Activated naive CD4-positive, alpha-beta T cell treated with anti-CD3 and anti-CD28 coated beads, Interleukin-2, amount 50 U/mL, for 72 hours (primary cell): Measurements from ENCODE around the gene SLC22A6. TPM values are rescaled to one million over a fixed set of nuclear protein-coding genes. Genes with fewer than 3 reads are reported as not detected.

Experiments
- ATAC-seq, 2 donors: fragments of 150-1000 bp; cut with Tn5 transposase; 2 replicates each; pipeline ENCODE4 v1.10.0; 2021; ENCODE audit warnings: mild to moderate bottlenecking in 2 of 2, moderate library complexity in 2 of 2
- DNase-seq, 2 donors: peaks; one replicate each; pipeline ENCODE4 v3.0.0; 2021 to 2022; ENCODE audit warnings: low spot score in 2 of 2
- H3K27ac Mint-ChIP-seq, 2 donors: one replicate each; pipeline ENCODE4 v1.8.0; 2022; ENCODE audit warnings: mild to moderate bottlenecking in 2 of 2, mixed read lengths in 2 of 2
- H3K36me3 Mint-ChIP-seq, 2 donors: one replicate each; pipeline ENCODE4 v1.8.0; 2022; ENCODE audit warnings: mixed read lengths in 2 of 2
- H3K9me3 Mint-ChIP-seq, 2 donors: one replicate each; pipeline ENCODE4 v1.8.0; 2022; ENCODE audit warnings: mixed read lengths in 2 of 2
- total RNA-seq, 2 donors: library from RNA; stranded (reverse); gene quantifications; one replicate each; pipeline ENCODE4 v1.2.3, GENCODE V29; 2022

Gene SLC22A6
- total RNA-seq, 2 donors from 2014 or later = not detected

DNA sequence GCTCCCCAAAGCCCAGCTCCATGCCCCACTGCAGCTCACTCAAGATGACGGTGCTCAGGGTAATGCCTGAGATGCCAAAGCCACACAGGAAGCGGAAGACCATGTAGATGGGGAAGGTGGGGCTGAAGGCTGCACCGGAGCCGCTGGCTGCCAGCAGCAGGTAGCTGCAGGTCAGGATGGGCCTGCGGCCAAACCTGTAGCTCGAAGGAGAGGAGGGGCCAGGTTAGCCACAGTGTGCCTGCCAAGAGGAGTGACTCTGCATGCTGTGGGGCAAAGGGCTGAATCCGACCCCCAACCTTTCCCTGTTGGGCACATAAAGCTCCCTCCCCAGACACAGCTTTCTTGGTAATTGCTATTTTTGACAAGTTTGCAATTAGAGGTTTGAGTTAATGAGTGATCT is 14.9 kb upstream of the SLC22A6 start:
- ATAC-seq (no peak), DNase-seq (no peak)
- H3K27ac Mint-ChIP-seq = no peak overlapping the region
- no peaks in the 10 kb centered on the region for H3K36me3 Mint-ChIP-seq
- H3K9me3 Mint-ChIP-seq = no peaks in the 10 kb centered on the region

DNA sequence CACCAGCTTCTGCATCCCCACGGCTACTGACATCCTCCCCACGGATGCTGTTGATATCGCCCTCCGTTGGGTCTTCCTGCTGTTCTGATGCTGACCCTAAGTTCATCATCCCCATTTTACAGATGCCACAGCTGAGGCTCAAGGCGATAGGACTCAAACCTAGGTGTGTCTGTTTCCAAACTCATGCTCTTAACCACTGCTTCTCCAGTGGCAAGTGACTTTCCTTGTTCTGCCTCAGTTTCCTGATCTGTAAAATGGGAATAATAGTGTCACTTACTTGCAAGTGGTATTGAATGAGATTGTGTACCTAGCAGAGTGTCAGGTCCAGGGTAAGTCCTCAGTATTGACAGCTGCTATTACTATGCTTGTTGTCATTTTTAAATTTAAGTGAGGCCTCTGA is 14.4 kb upstream of the SLC22A6 start:
- ATAC-seq = no peak
- H3K27ac Mint-ChIP-seq = no peak overlapping the region

DNA sequence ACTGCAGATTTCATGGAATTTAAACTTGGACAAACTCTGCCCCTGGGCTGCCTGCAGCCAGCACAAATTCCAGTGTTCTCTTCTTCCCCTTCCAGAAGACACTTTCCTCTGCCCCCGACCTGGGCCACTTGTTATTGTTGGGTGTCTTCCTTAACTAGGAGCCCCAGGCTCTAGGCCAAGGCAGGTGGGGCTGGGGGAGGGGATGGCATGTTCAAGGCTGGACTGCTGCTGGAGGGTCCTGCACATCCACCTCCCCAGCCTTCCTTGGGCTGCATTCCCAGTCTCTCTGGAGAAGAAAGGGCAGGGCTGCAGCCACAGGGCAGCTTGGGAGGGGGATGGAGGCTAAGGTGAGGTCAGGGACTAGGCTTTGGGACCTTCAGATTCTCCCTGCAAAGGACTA is 11.5 kb upstream of the SLC22A6 start:
- Mint-ChIP-seq H3K27ac (no peak overlapping the region), H3K36me3 (no peaks in the 10 kb centered on the region), H3K9me3 (no peaks in the 10 kb centered on the region)
- ATAC-seq (no peak), DNase-seq (no peak)

More for the DNA sequence above, 14.4 kb upstream of the SLC22A6 start:
- Mint-ChIP-seq H3K36me3 (no peaks in the 10 kb centered on the region), H3K9me3 (no peaks in the 10 kb centered on the region)
- DNase-seq = no peak

DNA sequence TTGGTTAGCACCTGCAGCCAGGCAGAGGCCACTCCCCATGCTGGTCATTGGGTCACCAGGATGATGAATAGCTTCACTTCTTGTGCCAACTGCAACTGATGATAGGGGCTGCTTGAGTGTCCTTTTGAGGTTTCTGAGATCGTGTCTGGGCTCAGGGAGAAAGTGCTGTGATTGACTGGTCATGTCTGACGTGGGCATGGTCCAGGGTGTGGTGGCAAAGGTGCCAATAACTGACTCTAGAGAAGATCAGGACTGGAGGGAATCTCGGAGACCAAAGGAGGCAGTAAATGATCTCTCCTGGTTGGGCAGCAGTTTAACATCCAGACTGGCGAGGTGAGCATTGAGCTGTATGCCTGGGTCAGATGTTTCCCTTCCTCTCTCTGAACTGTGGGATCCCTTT is 10.0 kb upstream of the SLC22A6 start:
- ATAC-seq (no peak), DNase-seq (no peak)
- no peak overlapping the region for H3K27ac Mint-ChIP-seq
- no peaks in the 10 kb centered on the region for H3K9me3 Mint-ChIP-seq
- no peaks in the 10 kb centered on the region for H3K36me3 Mint-ChIP-seq

DNA sequence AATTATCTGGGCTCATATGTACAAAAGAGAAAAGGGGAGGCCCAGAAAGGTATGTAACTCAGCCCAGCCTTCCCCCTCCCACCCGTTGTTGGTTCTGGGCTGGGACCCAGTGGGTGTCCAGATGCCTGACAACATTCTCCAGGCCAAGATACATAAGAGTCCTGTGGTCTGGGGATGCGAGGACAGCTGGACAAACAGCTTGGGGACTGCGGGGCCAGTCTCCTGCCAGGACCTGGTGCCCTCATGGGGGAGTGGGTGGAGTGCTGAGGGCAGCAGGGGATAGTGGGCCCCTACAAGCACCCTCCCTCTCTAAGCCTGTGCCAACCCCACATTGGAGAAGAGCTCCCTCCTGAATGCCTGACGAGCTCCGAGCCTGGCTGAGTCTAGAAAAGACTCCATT is 3.5 kb upstream of the SLC22A6 start:
- no peak for DNase-seq
- Mint-ChIP-seq H3K36me3 (no peaks in the 10 kb centered on the region), H3K27ac (no peak overlapping the region), H3K9me3 (no peaks in the 10 kb centered on the region)
- ATAC-seq = no peak

DNA sequence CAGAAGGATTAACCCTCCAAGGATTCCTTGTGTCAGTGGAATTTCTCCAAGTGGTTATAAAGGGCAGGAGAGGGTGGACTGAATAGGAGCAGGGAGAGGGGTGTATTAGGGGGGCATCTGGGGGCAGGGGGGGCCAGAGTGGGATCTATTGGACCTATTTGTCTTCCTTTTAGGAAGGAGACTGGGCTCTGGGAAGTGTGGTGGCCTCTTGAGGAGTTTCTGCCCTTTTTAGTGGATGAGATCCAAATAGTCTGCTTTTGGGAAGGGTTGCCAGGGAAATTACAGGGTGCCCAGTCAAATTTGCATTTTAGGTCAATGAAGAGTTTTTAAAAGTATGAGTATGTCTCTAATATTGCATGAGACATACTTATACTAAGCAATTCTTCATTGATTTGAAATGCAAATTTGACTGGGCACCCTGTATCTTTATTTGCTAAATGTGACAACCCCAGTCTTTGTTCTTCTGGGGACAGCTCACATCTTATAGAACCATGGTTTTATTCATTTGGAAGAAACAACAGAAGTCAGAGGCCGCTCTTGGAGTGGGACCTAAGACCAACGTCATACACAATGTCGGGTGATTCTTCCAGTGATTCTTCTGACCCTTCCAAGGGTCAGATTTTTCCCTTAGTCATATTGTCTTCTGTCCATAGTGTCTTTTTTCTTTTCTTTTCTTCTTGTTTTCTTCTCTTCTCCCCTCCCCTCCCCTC is 429 bp upstream of the SLC22A6 start:
- Mint-ChIP-seq H3K9me3 (no peaks in the 10 kb centered on the region), H3K36me3 (no peaks in the 10 kb centered on the region), H3K27ac (no peak overlapping the region)
- no peak for ATAC-seq
- DNase-seq = no peak

DNA sequence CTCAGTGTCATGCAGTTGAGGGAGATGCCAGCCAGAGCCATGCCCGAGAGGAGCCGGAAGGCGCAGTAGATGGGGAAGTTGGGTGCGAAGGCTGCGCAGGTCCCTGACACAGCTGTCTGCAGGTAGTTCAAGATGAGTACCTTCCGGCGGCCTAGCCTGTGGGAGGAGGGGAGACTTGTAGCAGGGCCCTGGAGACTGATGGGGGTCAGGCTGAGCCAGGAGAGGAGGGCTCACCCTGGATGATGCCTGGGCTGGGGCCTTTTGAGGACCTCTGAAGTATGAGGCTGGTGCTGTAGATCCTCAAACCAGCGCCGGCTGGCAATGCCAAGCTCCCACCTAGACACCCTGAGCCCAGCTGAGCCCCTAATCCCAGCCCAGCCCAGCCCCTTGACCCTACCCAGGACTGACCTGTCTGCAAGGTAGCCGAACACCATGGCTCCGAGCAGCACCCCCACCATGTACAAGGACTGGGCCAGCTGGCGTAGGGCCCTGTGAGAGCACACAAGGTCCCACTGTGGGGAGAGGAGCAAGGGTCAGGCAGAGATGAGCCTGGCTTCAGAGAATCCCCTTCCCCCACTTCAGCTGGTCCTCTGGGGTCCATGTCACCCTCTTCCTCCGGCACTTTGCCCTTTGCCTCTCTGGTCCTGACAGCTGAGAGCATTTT is 1.1 kb downstream of the SLC22A6 start:
- DNase-seq (no peak), ATAC-seq (no peak)
- H3K9me3 Mint-ChIP-seq = no peaks in the 10 kb centered on the region
- H3K27ac Mint-ChIP-seq = no peak overlapping the region
- no peaks in the 10 kb centered on the region for H3K36me3 Mint-ChIP-seq

DNA sequence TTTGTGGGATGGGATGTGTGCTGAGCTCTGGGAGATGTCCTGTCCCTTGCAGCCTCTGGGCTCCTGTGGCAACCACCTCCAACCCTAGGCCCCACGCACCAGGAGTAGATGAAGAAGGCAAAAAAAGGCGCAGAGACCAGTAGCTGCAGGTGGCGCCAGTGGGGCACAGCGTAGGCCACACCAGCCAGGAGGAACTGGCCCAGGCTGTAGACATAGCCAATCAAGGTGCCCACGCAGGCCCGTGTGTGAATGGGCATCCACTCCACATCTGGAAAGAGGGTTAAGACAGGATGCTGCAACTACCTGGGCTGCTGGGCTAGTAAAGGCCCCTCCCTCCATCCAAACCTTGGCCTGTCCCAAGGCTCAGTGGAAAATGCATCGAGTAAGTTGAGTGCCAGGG is 3.0 kb downstream of the SLC22A6 start:
- no peaks in the 10 kb centered on the region for H3K36me3 Mint-ChIP-seq
- no peak overlapping the region for H3K27ac Mint-ChIP-seq
- DNase-seq = no peak
- no peaks in the 10 kb centered on the region for H3K9me3 Mint-ChIP-seq
- no peak for ATAC-seq

DNA sequence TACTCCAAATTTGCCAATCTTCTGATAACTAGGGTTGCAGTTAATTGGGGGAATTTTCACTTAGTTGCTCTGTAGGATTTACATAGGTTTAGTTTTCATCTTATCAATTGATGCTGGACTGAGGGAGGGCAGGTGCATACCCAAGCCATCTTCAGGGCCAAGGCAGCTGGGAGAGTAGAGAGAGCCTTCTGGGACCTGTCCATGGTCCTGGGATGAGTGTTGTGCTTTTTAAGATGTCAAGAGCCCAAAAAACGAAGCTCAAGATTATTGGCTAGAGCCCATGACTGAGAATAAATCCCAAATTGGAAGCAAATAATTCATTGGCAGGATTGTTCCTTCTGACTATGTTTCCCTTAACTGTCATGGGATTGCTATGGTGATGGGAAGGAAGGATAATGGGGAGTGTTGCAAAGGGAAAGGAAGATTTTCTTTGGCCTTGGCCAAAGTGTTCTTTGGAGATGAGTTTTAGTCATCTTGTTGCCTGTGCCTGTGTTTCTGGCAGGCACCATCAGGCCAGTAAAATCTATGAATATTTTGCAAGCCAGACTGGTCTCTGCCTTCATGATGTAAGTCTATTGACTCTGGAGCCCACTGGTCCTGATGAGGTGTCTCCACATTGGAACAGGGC is 4.5 kb downstream of the SLC22A6 start:
- Mint-ChIP-seq H3K36me3 (no peaks in the 10 kb centered on the region), H3K9me3 (no peaks in the 10 kb centered on the region), H3K27ac (no peak overlapping the region)
- no peak for ATAC-seq
- no peak for DNase-seq

DNA sequence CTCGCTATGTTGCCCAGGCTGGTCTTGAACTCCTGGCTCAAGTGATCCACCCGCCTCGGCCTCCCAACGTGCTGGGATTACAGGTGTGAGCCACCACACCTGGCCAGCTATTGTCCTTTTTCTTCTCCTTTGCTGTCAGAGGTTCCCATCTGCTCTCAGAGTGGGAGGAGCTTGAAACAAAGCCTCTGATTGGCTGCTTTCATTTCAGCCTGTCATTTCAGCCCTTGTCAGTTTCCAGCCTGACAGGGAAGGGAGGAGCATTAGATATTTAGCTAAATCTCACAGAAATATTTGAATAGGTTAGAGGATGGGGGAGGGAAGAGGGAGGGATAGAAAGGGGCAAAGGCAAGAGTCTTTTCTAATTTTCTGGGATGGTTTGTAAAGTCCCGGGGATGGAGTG is 8.7 kb downstream of the SLC22A6 start:
- no peak for DNase-seq
- H3K36me3 Mint-ChIP-seq = no peaks in the 10 kb centered on the region
- H3K27ac Mint-ChIP-seq = no peak overlapping the region
- H3K9me3 Mint-ChIP-seq = no peaks in the 10 kb centered on the region
- ATAC-seq = no peak

DNA sequence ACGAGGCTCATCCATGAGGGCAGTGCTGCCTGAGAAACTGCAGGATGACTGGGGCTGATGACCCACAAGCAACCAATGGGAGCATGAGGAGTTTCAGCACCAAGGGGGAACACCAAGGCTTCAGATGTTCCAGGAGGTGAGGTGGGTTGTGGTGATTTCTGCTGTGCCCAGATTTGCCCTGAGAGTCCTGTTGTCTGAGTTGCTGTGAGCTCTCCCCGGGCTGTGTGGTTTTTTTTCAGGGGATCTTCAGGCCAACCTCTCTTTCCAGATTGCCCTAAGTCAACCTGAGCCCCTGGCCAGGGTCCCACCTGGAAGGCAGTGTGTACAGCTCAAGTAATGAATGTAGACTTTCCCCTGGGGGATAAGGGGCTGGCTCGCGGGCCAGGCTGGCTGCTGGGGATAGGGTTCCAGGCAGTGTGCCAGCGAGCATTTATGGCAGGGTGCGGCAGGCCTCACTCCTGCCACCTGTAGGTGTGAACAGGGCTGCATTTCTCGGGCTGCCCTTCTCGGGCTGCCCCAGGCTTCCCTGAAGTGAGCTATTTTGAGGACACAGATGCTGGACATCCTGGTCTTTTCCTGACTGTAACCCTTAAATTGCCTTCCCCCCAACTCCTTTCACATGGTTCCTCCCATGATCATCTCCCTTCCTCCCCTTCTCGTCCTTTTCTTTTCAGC is 9.8 kb downstream of the SLC22A6 start:
- Mint-ChIP-seq H3K9me3 (no peaks in the 10 kb centered on the region), H3K27ac (no peak overlapping the region), H3K36me3 (no peaks in the 10 kb centered on the region)
- peak in 1 of 2 donors; percentile 22 for DNase-seq
- peak in 1 of 2 donors; percentile 69 for ATAC-seq

DNA sequence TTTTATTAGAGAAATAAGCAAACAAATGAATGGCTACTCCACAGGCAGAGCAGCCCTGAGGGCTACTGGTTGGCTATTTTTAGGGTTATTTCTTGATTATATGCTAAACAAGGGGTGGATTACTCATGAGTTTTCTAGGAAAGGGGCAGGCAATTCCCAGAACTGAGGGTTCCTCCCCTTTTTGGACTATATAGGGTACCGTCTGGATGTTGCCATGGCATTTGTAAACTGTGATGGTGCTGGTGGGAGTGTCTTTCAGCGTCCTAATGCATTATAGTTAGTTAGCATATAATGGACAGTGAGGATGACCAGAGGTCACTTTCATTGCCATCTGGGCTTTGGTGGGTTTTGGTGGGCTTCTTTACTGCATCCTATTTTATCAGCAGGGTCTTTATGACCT is 19.2 kb downstream of the SLC22A6 start:
- no peak for DNase-seq
- ATAC-seq = no peak

DNA sequence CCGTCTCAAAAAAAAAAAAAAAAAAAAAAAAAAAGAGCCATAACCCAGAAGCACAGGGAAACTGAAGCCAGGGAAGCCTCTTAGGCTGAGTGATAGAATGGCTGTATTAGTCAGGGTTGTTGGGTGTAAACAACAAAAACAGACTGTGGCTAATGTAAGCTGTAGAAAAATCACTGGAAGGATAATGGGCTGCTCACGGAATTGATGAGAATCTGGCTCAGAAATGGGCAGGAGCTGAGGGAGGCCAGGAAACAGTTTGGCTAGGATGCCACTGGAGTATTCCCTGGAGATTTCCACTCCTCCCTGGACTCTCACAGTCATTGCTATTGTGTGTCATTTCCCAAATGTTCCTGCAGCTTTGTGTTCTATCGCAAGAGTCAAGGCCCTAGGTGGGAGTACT is 22.4 kb downstream of the SLC22A6 start:
- DNase-seq (no peak), ATAC-seq (no peak)
- no peaks in the 10 kb centered on the region for H3K9me3 Mint-ChIP-seq
- no peak overlapping the region for H3K27ac Mint-ChIP-seq
- H3K36me3 Mint-ChIP-seq = no peaks in the 10 kb centered on the region

More for the DNA sequence above, 19.2 kb downstream of the SLC22A6 start:
- Mint-ChIP-seq H3K36me3 (no peaks in the 10 kb centered on the region), H3K9me3 (no peaks in the 10 kb centered on the region), H3K27ac (no peak overlapping the region)

DNA sequence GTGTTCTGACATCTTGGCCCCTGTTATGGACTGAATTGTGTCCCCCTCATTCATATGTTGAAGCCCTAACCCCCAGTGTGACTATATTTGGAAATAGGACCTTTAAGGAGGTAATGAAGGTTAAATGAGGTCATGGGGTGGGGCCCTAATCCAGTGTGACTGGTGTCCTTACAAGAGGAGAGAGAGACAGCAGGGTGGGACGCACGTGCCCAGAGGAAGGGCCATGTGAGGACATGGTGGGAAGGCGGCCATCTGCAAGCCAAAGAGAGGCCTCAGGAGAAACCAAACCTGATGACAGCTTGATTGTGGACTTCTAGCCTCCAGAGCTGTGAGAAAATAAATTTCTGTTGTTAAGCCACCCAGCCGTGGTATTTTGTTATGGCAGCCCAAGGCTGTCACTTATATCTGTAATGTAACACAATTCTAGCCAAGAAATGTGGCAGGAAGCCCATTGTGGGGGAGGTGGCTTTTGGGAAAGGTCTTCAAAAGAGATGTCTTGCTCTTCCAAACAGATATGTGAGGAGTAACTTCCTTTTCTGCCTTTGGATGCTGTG is 23.7 kb downstream of the SLC22A6 start:
- H3K36me3 Mint-ChIP-seq = no peaks in the 10 kb centered on the region
- peak overlapping the region in 1 of 2 donors; percentile 69 for H3K27ac Mint-ChIP-seq
- ATAC-seq (no peak), DNase-seq (no peak)
- no peaks in the 10 kb centered on the region for H3K9me3 Mint-ChIP-seq

DNA sequence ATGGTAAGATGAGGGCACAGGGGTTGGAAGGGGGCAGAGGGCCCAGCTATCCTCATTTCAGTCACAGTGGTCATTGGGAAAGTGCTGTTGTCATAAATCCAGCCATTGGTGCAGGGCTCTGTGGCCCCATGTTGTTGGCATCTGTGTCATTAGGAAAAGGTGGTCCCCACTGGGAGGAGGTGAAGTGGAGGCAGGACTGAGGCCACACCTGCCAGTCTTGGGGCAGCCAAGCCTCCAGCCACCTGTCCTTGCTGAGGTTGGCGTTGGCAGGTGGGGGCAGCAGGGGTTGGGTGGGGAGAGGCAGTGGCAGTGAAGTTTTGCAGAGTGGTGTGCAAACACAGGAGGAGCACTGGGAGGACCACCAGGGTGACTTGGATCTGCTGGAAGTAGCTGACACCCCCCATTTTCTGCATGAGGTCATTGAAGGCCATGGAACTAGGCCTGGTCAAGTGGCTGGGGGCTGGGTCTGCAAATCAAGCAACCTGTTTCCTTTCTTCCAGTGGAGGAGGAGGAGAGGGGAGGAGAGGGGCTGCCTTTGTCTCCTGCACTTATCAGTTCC is 25.3 kb downstream of the SLC22A6 start:
- Mint-ChIP-seq H3K27ac (no peak overlapping the region), H3K36me3 (no peaks in the 10 kb centered on the region), H3K9me3 (no peaks in the 10 kb centered on the region)
- ATAC-seq = no peak
- DNase-seq = no peak

DNA sequence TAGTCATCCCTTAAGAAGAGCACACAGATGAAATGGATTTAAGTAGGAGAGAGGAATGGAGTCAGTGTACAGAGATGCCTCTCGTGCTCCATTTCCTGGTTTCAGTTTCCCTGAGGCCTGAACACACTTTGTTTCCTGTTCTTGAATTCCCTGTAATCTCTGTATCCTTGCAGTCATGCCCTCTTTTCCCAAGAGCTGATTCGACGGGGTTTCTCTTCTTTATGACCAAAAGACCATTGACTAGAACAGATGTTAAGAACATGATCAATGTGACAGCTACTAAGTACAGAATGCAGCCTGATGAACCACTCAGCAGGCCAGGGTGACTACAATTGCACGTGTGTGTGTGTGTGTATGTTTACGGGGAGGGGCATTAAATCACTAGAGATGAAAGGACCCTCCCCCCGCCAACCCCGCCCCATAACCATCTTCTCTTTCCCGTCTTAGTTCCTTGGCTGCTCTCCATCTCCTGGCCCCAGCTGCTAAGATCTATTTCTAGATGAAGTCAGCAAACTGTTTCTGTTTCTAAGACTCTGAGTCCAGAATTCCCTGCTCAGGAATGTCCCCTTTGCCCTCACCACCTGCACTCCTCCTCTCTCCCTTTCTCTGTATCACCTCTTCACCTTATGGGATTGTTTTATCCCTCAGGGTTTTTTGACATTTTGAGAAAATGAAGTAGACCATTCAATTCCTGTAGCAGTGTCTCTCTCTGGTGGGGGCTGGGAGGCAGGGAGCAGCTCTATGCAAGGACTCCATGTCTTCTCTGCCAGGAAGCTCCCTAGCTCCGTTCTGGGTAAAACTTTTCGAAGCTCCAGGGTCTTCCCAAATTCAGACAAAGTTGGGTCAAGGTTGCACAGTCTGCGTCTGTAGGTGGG is 26.0 kb downstream of the SLC22A6 start:
- no peak for ATAC-seq
- Mint-ChIP-seq H3K27ac (no peak overlapping the region), H3K9me3 (no peaks in the 10 kb centered on the region), H3K36me3 (no peaks in the 10 kb centered on the region)
- DNase-seq = no peak
